Activated T-cell treated with anti-CD3 and anti-CD28 coated beads, Interleukin-2, amount 50 U/mL, for 1 hour (primary cell): ENCODE measurements around the gene PDCD1.
"Not testable (repeated sequence)": the region's sequence is repeated elsewhere in the genome, so short reads cannot be mapped to it uniquely, and the experiment has no call there.

Source experiments
- DNase-seq: peaks from one replicate; pipeline ENCODE4 v3.0.0-alpha.2; 2020

Gene PDCD1

DNA sequence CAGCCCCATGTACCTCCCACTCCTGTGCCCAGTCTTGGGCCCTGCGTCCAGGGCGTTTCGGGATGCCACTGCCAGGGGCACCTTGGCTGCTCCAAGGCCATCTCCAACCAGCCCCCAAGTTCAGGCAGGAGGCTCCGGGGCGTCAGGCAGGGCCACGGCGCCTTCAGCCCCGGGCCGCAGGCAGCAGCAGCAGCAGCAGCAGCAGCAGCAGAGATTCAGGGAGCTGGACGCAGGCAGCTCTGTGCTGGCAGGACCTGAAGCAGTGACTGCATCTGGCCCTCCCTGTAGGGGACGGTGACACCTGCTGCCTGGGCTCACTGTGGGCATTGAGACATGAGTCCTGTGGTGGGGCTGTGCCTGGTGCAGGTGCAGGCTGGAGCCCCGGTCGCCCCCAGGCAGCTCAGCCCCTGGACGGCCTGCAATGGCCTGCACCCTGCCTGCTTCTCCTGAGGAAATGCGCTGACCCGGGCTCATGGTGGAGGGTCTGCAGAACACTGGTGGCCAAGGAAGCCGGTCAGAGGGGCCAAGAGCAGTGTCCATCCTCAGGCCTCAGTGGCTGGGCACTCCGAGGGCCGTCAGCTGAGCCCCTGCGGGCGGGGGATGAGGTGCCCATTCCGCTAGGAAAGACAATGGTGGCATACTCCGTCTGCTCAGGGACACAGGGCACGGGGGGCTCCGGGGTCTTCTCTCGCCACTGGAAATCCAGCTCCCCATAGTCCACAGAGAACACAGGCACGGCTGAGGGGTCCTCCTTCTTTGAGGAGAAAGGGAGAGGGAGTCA lies 8.0 kb downstream of the PDCD1 start:
- DNase-seq, result no peak

DNA sequence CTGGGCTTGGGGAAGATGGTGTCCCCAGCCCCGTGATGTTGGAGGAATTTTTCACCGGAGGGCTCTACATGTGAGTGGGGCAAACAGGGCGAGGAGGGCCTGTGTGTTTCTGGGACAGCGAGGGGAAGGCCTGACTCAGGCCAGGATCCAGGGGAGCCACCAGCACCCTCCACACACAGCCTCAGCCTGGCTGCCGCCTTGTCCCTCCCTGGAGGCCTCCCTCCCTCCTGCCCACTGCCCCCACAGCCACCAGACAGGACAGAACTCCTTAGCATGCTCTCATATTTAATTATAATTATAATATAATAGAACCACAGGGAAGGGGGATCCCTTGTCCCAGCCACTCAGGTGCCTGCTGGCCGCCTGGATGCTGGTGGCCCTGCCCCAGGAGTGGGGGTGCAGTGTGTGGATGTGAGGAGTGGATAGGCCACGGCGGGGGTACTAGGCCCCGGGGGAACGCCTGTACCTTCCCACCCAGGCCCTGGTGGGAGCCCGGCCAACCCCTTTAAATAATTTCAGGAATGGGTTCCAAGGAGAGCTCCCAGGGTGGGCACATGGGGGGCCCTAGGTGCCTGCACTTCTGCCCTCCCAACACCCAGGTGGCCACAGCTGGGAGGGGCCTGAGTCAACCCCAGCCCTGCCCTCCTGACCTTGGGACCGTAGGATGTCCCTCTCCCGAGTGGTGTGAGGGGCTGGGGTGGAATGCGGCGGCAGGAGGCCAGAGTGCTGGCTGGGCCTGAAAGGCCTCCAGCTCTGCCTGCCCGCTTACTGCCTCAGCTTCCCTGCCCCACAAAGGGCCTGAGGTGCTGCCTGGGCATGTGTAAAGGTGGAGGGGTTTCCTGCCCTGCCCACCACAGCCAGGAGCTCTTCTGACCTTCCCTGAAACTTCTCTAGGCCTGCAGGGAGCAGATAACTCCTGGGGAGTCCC lies 8.8 kb downstream of the PDCD1 start:
- DNase-seq, result no peak

DNA sequence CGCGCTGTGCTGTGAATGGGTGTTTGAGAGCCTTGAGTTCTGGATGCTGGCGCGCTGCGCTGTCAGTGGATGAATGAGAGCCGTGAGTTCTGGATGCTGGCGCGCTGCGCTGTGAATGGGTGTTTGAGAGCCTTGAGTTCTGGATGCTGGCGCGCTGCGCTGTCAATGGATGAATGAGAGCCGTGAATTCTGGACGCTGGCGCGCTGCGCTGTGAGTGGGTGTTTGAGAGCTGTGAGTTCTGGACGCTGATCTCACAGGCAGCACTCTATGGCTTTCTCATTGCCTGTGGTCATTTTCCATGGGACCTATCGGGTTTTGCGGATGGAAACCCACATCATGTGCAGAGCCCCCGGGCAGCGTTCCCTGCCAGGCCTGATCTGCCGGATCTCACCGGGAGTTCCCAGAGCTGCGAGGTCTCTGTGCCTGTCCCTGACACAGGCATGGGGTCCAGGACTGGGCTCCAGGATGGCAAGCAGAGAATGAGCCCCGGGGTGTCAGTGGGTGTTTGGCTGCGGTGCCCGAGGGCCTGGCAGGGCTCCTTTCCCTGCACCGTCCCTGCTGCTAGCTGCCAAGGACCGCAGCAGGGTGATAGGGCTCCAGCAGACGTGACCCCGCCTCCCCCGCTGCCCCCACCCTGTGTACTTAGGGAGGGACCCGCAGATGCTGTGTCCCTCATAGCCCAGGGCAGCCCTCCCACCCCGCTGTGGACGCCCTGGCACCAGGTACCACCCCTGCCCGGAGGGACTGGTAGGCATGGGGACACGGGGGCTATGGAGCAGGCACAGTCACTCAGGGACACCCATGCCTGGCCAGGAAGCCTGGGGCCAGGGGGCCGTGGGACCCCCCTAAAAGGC lies 9.7 kb downstream of the PDCD1 start:
- no peak for DNase-seq

DNA sequence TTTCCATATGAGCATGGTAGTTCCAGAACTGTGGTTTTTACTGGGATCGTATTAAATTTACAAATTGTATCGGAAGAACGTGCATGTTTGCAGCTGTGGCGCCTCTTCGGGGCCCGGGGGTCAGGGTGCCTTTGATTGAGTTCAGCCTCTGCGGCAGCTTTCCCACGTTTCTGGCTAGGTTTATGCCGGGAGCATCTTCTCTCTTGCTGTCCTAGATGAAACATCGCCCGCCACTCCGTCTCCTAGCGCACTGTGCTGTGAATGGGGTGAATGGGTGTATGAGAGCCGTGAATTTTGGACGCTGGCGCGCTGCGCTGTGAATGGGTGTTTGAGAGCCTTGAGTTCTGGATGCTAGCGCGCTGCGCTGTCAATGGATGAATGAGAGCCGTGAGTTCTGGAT lies 12.3 kb downstream of the PDCD1 start:
- no peak for DNase-seq

DNA sequence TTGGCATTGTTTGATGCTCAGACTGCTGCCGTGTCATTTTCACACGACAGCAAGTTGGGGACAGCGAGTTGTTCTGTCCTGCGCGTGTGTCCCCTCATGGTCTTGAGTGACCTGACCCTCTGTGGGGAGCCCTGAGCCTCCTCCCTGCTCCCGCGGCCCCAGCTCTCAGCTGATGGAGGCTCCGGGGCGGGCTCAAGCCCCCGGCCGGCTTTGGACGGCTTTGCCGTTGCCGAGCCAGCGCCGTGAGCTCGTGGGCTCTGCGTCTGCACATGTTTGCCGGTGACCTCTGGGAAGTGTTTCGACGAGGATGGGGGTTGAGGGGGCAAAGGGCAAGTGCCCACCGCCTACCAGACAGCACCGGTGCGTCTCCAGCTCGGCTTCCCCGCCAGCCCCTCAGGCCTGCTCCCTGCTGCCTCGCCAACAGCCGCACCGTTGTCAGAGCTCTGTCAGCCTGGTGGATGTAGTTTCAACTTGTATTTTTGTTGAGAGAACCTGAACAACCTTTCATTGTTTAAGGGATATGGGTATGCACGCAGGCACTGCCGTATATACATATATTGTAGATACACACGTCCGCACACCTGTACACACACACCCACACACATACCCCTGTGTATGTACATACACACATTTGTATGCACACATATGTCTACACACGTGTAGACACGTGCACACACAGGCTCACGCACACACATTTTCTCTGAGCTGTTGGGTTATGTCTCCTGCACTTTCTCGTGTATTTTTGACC lies 13.7 kb downstream of the PDCD1 start:
- no peak for DNase-seq

DNA sequence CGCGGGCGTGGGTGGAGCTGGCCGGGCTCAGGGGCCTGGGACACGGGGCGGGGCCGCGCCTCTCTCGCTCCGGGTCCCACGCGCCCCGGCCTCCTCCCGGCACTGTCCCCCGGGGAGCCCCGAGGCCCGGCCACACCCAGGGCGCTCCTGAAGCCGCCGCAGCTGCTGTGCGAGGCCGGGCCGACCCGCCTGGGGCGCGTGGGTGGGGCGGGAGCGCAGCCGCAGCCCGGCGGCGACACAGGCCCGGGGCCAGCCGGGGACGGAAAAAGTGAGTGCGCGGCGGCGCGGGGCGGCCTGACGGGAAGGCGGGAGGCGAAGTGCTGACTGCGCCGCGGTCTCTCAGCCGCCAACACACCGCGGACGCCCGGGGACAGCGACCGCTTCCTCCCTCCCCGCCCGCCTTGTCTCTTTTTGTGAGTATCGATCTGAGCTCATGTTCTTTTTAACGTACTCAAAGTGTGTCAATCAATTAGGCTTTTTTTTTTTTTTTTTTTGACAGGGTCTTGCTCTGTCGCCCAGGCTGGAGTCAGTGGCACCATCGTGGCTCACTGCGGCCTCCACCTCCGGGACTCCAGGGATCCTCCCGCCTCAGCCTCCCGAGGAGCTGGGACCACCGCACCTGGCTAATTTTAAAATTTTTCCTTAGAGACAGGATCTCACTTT lies 14.5 kb downstream of the PDCD1 start:
- peak; percentile 88 for DNase-seq

DNA sequence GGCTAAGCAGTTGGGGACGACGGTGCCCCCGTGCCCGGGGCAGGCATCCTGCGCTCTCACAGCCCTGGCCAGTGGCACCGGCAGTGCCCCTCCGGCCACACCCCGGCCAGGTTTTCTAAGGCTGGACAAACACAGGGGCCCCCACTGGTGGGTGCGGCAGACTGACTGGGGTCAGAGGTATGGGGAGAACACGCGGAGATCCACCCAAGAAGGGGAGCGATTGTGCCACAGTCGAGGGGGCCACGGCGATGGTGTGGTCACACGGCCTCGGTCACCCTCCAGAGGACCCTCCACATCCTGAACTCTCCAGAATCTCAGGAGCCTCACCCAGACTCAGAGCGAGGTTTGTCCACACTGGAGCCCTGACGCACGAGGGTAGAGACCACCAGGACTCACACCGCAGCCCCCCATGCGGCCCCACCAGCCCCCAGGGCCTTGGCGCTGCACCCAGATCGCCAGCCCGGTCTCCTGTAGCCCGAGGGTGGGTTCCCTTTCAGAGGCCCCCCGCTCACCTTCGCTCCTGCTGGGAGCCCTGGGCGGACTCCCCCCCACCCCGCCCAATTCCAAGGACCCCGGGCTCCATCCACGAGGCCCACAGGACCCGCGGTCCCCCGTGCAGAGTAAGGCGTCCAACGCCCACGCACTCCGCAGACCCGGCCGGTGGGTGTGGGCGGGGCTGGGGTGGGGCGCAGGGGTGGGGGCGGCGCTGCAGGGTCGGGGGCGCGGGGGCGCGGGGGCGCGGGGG lies 15.2 kb downstream of the PDCD1 start:
- DNase-seq, result no peak

DNA sequence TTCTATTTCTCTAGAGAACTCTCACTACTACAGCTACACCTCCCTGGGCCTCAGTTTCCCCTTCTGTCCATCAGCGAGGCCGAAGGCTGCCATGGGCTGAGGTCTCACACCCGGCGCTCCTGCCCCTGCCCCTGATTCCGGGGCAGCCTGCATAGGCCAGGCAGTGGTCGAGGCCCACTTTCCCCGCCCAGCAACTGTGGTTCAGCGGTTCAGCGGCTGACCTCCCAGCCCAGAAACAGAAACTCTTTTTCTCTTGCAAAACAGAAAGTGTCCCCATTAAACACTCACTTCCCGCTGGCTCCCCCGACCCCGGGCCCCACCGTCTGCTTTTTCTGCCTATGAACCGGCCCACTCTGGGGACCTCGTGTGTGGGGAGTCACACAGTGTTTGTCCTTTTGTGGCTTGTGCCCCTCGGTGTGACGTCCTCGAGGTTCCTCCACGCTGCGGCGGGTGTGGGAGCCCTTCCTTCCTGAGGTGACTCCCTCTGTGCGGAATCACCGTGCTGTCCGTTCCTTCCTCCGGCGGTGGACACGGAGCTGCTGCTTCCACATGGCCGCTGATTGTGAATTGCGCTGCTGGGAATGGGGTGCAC lies 16.0 kb downstream of the PDCD1 start:
- DNase-seq, result peak; percentile 63

DNA sequence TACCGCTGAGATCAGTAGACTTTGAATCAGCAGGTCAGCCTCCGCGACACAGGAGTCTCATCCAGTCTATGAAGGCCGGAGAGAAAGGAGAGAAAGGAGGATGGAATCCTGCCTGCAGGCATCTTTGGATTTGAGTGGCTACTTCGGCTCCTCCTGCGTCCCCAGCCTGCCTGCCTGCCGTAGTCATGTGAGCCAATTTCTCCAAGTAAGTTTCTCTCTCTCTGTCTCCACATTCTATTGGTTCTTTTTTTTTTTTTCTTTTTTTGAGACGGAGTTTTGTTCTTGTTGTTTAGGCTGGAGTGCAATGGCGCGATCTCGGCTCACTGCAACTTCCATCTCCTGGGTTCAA lies 16.7 kb downstream of the PDCD1 start:
- DNase-seq, result no peak

DNA sequence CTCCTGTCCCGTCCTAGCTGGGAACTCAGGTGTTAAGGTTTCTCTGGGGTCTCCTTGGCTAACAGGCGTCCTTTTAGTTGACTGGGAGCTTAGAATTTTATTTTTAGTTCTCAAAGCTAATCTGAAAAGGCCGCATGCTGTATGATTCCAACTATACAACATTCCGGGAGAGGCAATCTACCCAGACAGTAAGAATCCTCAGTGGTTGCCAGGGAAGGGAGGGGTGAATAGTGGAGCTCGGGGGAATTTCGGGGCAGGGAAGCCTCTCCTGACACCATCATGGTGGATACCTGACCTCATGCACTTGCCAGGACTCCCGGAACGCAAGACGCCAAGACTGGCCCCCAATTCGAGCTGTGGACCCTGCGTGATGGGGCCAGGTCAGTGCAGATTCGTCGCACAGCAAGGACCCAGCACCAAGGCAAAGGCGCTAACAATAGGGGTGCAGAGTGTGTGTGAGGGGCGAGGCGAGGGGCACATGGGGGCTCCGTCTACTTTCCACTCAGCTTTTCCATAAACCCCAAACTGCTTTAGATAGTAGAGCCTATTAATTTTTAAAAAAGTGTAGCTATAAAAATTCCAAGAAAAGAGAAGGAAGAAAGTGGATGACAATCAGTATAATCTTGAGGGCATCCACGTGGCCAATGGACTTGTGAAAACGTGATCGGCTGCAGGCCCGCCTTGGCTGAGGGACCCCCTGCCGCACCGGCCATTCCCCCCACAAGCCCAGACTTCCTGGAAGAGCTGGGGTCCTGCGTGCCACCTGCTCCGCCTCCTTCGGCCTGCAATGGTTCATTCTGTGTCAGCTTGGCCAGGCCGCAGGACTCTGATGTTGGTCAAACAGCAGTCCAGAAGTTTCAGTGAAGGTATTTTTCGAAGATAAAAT lies 17.3 kb downstream of the PDCD1 start:
- DNase-seq, result no peak

DNA sequence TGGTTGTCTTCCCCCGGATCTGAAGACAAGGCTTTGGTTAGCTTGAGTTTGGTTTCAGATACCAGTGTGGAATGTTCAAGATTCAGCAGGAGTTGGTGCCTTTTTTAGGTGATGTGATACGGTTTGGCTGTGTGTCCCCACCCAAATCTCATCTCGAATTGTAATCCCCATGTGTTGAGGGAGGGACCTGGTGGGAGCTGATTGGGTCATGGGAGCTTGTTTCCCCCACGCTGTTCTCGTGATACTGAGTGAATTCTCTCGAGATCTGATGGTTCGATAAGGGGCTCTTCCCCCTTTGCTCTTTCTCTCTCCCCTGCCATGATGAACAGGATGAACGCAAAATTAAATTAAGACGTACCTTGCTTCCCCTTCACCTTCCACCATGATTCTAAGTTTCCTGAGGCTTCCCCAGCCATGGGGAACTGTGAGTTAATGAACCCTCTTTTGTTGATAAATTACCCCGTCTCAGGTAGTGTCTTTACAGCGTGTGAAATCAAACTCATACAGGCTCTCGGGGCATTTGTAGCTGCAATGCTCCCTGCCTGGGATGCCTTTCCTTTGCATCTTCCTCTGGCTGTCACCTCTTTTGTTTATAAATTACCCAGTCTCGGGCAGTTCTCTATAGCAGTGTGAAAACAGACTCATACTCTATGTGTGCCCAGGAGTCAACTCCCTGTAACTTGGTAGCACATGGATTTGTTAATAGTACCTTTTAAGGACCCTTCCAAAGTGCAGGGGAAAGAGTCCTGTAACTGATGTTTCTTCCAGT lies 21.3 kb downstream of the PDCD1 start:
- no peak for DNase-seq

DNA sequence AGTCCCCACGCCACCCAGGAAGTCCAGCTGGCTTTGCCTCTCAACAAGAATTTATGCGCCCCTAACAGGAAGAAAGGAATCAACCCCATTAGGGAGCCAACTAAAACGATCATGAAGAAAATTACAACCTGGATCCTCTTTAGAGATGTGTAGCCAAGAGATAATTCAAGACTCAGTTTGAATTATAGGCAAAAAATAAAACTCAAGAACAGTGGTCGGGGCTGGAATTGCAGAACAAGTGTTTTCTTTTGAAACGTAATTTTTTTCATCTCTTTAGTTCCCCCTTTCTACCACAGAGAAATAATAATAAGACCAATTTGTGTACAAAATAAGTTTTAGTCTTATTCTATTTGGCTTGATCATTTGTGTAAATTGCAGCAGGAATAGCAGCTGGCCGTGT lies 22.4 kb downstream of the PDCD1 start:
- DNase-seq, result no peak

DNA sequence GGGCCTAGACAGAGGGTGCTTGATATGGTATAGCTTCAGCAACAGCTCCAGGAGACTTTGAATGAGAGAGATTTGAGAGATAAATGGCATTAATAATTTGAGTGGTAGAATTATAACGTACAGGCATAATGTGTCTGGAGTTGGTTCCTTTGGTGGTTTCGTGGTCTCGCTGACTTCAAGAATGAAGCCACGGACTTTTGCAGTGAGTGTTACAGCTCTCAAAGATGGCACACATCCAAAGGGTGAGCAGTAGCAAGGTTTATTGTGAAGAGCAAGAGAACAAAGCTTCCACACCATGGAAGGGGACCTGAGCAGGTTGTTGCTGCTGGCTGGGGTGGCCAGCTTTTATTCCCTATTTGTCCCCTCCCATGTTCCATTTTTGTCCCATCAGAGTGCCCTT lies 23.1 kb downstream of the PDCD1 start:
- no peak for DNase-seq

DNA sequence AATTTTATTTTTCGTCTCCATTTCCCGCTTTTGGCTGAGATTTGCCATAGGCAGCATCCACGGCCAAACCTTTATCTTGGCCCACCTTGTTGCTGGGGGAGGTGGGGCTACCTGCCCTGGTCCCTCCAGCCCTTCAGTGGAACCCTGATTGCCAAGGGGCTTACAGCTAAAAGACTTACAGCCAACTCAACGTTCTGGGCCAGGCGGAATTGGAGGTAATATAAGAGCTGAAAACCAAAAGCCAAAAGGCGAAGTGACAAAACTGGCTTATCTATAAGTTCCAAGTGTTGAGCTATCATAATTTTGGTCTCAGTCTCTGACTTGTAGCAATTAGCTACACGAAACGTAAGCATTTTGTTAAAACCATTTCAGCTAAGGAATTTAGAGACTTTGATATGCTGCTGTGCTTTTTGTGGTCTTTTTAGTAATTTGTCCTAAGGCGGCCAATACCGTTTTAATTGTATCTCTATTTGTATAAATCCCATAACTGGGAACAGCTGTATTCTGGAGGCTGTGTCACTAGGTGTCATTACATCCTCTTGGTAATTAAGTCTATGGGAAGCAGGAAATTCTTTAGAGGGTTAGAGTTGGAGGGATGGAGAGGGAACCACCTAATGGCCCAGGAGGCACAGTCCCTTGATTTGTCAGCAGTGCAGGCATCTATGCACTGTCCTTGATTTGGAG lies 24.0 kb downstream of the PDCD1 start:
- no peak for DNase-seq

DNA sequence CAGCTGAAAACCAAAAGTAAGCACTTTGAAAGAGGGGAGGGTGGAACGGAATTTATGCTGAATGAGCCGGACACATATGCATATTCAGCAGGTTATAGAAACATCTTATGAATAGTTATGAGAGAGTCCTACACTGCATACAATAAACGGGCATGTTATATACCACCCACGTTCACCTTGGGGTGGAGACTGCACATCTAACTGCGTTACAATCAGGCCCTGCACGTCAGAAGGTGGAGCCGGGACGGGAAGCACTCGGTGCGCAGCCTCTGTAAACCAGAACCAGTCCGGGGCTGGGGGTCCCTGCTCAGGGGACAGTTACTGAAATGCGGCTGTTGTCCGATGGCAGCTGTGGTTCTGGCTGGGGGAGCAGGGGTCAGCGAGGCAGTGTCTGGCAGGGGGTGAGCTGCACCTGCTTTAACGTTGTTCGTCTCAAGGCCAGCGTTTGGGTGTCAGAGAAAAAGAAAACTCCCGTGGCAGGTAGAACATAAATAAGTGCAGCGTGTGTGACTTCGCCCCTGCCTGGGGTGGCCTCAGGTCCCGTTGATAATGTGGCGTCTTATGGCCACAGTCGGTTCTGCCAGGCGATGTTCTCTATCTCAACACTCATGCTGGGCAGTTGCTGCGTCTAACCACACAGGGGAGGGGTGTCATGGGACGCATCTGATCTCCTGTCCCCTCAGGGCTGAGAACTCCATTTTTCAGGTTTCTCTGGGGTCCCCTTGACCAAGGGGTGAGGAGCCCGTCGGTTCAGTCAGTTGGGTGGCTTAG lies 24.8 kb downstream of the PDCD1 start:
- not testable (repeated sequence) for DNase-seq

DNA sequence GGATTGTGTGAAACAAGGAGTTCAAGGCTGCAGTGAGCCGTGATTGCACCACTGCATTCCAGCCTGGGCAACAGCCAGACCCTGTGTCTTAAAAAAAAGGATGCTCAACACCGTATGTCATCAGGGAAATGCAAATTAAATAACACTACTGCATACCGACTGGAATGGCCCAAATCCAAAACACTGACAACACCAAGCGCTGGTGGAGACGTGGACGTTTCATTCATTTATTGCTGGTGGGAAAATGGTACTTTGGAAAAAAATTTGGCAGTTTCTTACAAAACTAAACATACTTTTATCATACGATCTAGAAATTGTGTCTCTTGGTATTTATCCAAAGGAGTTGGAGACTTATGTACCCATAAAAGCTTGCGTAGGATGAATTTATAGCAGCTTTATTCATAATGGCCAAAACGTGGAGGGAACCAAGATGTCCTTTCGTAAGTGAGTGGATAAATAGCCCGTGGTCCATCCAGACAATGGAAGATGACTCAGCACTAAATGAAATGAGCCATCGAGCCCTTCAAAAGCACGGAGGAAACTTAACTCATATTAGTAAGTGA lies 25.5 kb downstream of the PDCD1 start:
- no peak for DNase-seq

DNA sequence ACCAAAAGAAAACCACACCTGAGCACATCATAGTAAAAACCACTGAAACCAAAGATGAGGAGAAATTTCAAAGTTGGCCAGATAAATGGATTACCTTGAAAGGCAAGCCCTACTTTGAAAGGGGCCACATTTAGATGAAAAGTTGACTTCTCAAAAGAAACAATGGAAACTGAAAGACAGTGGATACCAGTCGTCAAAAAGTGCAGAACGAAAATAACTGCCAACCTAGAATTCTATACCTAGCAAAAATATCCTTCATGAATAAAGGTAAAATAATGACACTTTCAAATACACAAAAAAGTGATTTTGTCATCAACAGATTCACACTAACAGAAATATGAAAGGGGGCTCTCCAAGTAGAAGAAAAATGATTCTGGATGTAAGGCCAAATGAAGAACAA lies 31.3 kb downstream of the PDCD1 start:
- no peak for DNase-seq
